ENCODE measurements around the gene HRH1. TPM values are rescaled to one million over a fixed set of nuclear protein-coding genes. Genes with fewer than 3 reads are reported as not detected.
"Not testable (repeated sequence)": the region's sequence is repeated elsewhere in the genome, so short reads cannot be mapped to it uniquely, and the experiment has no call there.

Gene HRH1
- total RNA-seq, 1 donor from 2014 or later, result not detected

- H3K27me3 Mint-ChIP-seq (ENCODE audit: low read depth), result no peaks in the 10 kb centered on the region
- no peaks in the 10 kb centered on the region for H3K9me3 Mint-ChIP-seq
- no peak for TF ChIP-seq CTCF (conservative IDR thresholded peaks at IDR 0.05)
Observed at GRCh38 chr3:11131371-11131770, 22.9 kb upstream of the HRH1 start.

GRCh38 chr3:11131886-11132285 lies 22.4 kb upstream of the HRH1 start:
- not testable (repeated sequence) for H3K36me3 Mint-ChIP-seq (ENCODE audit: low read depth); DNase-seq (ENCODE audit: low read depth, low spot score); H3K9me3 Mint-ChIP-seq; H3K4me3 Mint-ChIP-seq; H3K27me3 Mint-ChIP-seq (ENCODE audit: low read depth); H3K4me1 Mint-ChIP-seq; H3K27ac Mint-ChIP-seq (ENCODE audit: unreplicated experiment)

More at GRCh38 chr3:11131371-11131770, 22.9 kb upstream of the HRH1 start:
- H3K4me1 Mint-ChIP-seq, result no peaks in the 10 kb centered on the region
- H3K36me3 Mint-ChIP-seq (ENCODE audit: low read depth), result no peaks in the 10 kb centered on the region
- no peak overlapping the region for H3K4me3 Mint-ChIP-seq
- no peak overlapping the region for H3K27ac Mint-ChIP-seq (ENCODE audit: unreplicated experiment)
- DNase-seq (ENCODE audit: low read depth, low spot score), result no peak

- TF ChIP-seq CTCF (conservative IDR thresholded peaks at IDR 0.05), result no peak
- Mint-ChIP-seq H3K4me3 (no peak overlapping the region), H3K36me3 (ENCODE audit: low read depth) (no peaks in the 10 kb centered on the region), H3K27ac (ENCODE audit: unreplicated experiment) (no peak overlapping the region), H3K4me1 (no peaks in the 10 kb centered on the region), H3K27me3 (ENCODE audit: low read depth) (peaks cover 2% of the 10 kb centered on the region), H3K9me3 (no peaks in the 10 kb centered on the region)
- no peak for DNase-seq (ENCODE audit: low read depth, low spot score)
Observed at GRCh38 chr3:11132861-11133260, 21.4 kb upstream of the HRH1 start.

GRCh38 chr3:11134794-11135193 lies 19.5 kb upstream of the HRH1 start:
- Mint-ChIP-seq H3K4me3 (no peak overlapping the region), H3K36me3 (ENCODE audit: low read depth) (no peaks in the 10 kb centered on the region), H3K27ac (ENCODE audit: unreplicated experiment) (no peak overlapping the region), H3K27me3 (ENCODE audit: low read depth) (peaks cover 6% of the 10 kb centered on the region), H3K4me1 (no peaks in the 10 kb centered on the region), H3K9me3 (no peaks in the 10 kb centered on the region)
- TF ChIP-seq CTCF (conservative IDR thresholded peaks at IDR 0.05), result no peak
- no peak for DNase-seq (ENCODE audit: low read depth, low spot score)

- H3K27ac Mint-ChIP-seq (ENCODE audit: unreplicated experiment), result no peak overlapping the region
Observed at GRCh38 chr3:11136116-11136515, 18.2 kb upstream of the HRH1 start.

More at GRCh38 chr3:11136116-11136515, 18.2 kb upstream of the HRH1 start:
- H3K9me3 Mint-ChIP-seq, result no peaks in the 10 kb centered on the region
- H3K4me1 Mint-ChIP-seq, result no peaks in the 10 kb centered on the region
- no peak for DNase-seq (ENCODE audit: low read depth, low spot score)
- no peak overlapping the region for H3K4me3 Mint-ChIP-seq
- H3K27me3 Mint-ChIP-seq (ENCODE audit: low read depth), result peaks cover 6% of the 10 kb centered on the region
- TF ChIP-seq CTCF (conservative IDR thresholded peaks at IDR 0.05), result no peak
- H3K36me3 Mint-ChIP-seq (ENCODE audit: low read depth), result no peaks in the 10 kb centered on the region
